BLaER1 treated with 17β-estradiol and CSF1 and Interleukin-3, amounts not matched to agents 10 nM and 100 nM (cell line): ENCODE results near the gene INAFM2.
A peak's percentile ranks its signal among the peaks of the same experiment; 100 is the strongest.

Experiments used
- H3K27ac ChIP-seq, 11 experiments: shearing (Covaris generic); formaldehyde crosslinking; 2 replicates each; pipeline ENCODE4 v1.8.1; 2022
- H3K27me3 ChIP-seq, 11 experiments: shearing (Covaris generic); formaldehyde crosslinking; 2 replicates each; pipeline ENCODE4 v1.8.1; 2022
- H3K36me3 ChIP-seq, 11 experiments: shearing (Covaris generic); formaldehyde crosslinking; 2 replicates each; pipeline ENCODE4 v1.8.1; 2022
- H3K4me1 ChIP-seq, 10 experiments: shearing (Covaris generic); formaldehyde crosslinking; 2 replicates each; pipeline ENCODE4 v1.8.1; 2022
- H3K4me2 ChIP-seq, 11 experiments: shearing (Covaris generic); formaldehyde crosslinking; 2 replicates each; pipeline ENCODE4 v1.8.1; 2022
- H3K4me3 ChIP-seq, 10 experiments: shearing (Covaris generic); formaldehyde crosslinking; 2 replicates each; pipeline ENCODE4 v1.8.1; 2022
- H3K9ac ChIP-seq, 11 experiments: shearing (Covaris generic); formaldehyde crosslinking; 2 replicates each; pipeline ENCODE4 v1.8.1; 2022
- H3K9me3 ChIP-seq, 11 experiments: shearing (Covaris generic); formaldehyde crosslinking; replicated peaks in 1 of 11; 2 replicates each; pipeline ENCODE4 v1.8.1; 2022
- H4K20me1 ChIP-seq, 11 experiments: shearing (Covaris generic); formaldehyde crosslinking; 2 replicates each; pipeline ENCODE4 v1.8.1; 2022
- Cebpa-rat ChIP-seq, 11 experiments: shearing (Covaris generic); IDR thresholded peaks; 2 replicates each; pipeline ENCODE4 v1.8.1; 2022

Gene INAFM2

DNA sequence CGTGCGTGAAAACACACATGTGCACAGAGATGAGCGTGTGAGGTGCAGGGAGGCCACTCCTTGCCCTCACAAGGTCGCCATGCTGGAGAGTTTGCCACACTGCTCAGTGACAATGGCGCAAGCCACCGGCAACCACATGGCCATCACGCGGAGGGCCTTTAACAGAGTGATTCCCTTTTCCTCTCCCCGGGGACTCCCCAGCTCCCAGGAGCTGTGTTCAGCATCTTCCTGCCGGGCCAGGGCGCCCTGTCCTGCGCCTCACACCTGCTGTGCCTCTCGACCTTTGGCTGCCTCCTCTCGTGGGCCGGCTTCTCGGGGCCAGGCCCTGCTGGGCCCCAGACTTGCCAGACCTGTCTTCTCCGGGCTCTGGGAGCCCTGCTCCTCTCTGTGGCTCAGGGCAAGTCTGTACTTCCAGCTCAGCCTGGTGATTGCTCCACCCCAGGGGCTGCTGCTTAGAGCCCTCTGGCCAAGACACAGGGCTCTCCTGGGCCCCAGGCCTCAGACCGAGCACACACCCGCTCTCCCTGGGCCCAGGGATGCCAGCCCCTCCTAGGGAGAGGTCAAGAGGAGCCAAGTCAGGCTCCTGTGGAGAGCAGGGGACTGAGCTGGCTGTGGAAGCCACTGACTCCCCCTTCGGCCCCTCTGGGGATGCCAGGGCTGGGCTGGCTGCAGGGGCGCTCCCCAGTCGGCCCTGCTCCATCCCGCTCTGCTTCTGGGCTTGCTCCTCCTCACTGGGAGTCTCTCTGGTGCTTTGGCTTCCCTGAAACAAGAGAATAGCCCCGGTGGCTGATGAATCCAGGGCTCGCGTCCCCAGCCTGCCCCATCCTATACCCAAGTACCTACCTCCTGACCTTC, 11.7 kb downstream of the INAFM2 start:
- Histone ChIP-seq H3K9me3 (no peaks in the 10 kb centered on the region), H3K27ac (peak overlapping the region; percentile 60 to 90 (median 80)), H3K4me2 (peak overlapping the region; percentile 82 to 98 (median 95)), H3K27me3 (no peaks in the 10 kb centered on the region), H3K4me1 (peaks cover 98 to 100% (median 100%) of the 10 kb centered on the region in 10 experiments), H3K36me3 (peaks cover 0 to 33% (median 0%) of the 10 kb centered on the region in 11 experiments; a peak in 4 of 22 replicates), H4K20me1 (no peaks in the 10 kb centered on the region), H3K9ac (peak overlapping the region; percentile 52 to 80 (median 69); a peak in 21 of 22 replicates), H3K4me3 (peak overlapping the region in 2 of 10 experiments; percentile 6 to 43; a peak in 5 of 20 replicates)
- TF ChIP-seq Cebpa-rat (IDR thresholded peaks at IDR 0.05) = no peak; a peak in 1 of 22 replicates

GRCh38 chr15:40335938-40336743, 12.6 kb downstream of the INAFM2 start:
- Histone ChIP-seq H3K4me3 (peak overlapping the region in 8 of 10 experiments; percentile 1 to 49 (median 31); a peak in 12 of 20 replicates), H3K27me3 (no peaks in the 10 kb centered on the region), H3K27ac (peak overlapping the region in 9 of 11 experiments; percentile 63 to 90 (median 80); a peak in 11 of 22 replicates), H3K9me3 (no peaks in the 10 kb centered on the region), H4K20me1 (no peaks in the 10 kb centered on the region), H3K36me3 (peaks cover 0 to 28% (median 0%) of the 10 kb centered on the region in 11 experiments; a peak in 4 of 22 replicates), H3K4me1 (peaks cover 98 to 100% (median 100%) of the 10 kb centered on the region in 10 experiments), H3K9ac (peak overlapping the region in 10 of 11 experiments; percentile 11 to 71 (median 62); a peak in 11 of 22 replicates), H3K4me2 (peak overlapping the region; percentile 82 to 98 (median 95))
- no peak for TF ChIP-seq Cebpa-rat (IDR thresholded peaks at IDR 0.05)

DNA sequence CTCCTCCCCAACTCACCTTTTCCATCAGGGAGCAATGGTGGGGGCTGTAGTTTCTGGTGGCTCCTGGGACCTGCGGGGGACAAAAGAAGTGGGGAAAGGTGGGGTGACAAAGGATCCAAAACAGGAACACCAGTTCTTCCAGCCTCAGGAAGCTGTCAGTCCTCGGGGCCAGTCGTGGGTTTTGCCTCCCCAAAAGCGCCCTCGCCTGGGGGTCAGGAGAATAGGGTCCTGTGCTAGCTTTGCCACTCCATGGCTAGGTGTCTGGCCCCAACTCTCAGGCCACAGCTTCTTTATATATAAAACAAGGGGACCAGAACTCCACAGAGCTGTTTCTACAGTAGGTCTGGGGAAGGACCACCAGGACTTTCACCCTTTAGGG, 13.2 kb downstream of the INAFM2 start:
- H3K36me3 ChIP-seq = peaks cover 0 to 23% (median 0%) of the 10 kb centered on the region in 11 experiments; a peak in 4 of 22 replicates
- H3K4me2 ChIP-seq = peak overlapping the region; percentile 82 to 98 (median 95)
- H3K9ac ChIP-seq = peak overlapping the region in 10 of 11 experiments; percentile 6 to 71 (median 45); a peak in 11 of 22 replicates
- peaks cover 95 to 100% (median 100%) of the 10 kb centered on the region in 10 experiments for H3K4me1 ChIP-seq
- H3K27me3 ChIP-seq = no peaks in the 10 kb centered on the region
- H3K27ac ChIP-seq = peak overlapping the region in 5 of 11 experiments; percentile 10 to 86 (median 19); a peak in 4 of 22 replicates
- no peaks in the 10 kb centered on the region for H3K9me3 ChIP-seq
- no peaks in the 10 kb centered on the region for H4K20me1 ChIP-seq
- no peak for TF ChIP-seq Cebpa-rat (IDR thresholded peaks at IDR 0.05)
- H3K4me3 ChIP-seq = peak overlapping the region in 8 of 10 experiments; percentile 1 to 49 (median 31); a peak in 12 of 20 replicates

DNA sequence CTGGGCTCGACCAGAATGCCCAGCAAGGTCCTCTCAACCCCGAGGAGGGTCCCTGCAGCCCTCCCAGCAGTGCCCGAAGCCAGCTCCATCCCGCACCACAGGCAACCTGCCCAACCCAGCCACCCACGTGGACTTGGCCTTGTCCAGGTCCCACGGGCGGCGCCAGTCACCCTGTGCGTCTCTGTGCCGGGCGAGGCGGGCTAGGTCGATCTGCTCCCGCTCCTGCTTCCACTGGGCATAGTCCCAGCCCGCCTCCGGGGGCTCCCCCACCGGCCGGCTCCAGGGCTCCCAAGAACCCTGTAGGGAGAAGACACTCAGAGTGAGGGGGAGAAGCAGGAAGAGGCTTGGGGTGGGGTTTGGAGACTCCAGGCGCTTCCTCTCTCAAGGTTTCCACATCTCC, 14.1 kb downstream of the INAFM2 start:
- peaks cover 87 to 99% (median 96%) of the 10 kb centered on the region in 10 experiments for H3K4me1 ChIP-seq
- peak overlapping the region in 3 of 11 experiments; percentile 11 to 45 (median 19); a peak in 3 of 22 replicates for H3K27ac ChIP-seq

GRCh38 chr15:40338041-40338657, 14.7 kb downstream of the INAFM2 start:
- no peaks in the 10 kb centered on the region for H4K20me1 ChIP-seq
- no peak overlapping the region; a peak in 1 of 22 replicates for H3K27ac ChIP-seq
- H3K27me3 ChIP-seq = no peaks in the 10 kb centered on the region
- H3K36me3 ChIP-seq = peaks cover 0 to 18% (median 0%) of the 10 kb centered on the region in 11 experiments; a peak in 1 of 22 replicates
- TF ChIP-seq Cebpa-rat (IDR thresholded peaks at IDR 0.05) = no peak
- H3K4me1 ChIP-seq = peaks cover 86 to 99% (median 96%) of the 10 kb centered on the region in 10 experiments
- H3K9ac ChIP-seq = peak overlapping the region in 9 of 11 experiments; percentile 8 to 89 (median 77); a peak in 12 of 22 replicates
- H3K4me2 ChIP-seq = peak overlapping the region; percentile 82 to 98 (median 95)
- no peaks in the 10 kb centered on the region for H3K9me3 ChIP-seq
- H3K4me3 ChIP-seq = peak overlapping the region in 5 of 10 experiments; percentile 30 to 61 (median 59); a peak in 7 of 20 replicates

More for the DNA sequence above, 14.1 kb downstream of the INAFM2 start:
- Histone ChIP-seq H3K4me3 (peak overlapping the region in 5 of 10 experiments; percentile 24 to 49 (median 30); a peak in 7 of 20 replicates), H3K4me2 (peak overlapping the region; percentile 82 to 98 (median 95)), H3K9me3 (no peaks in the 10 kb centered on the region), H3K9ac (peak overlapping the region in 9 of 11 experiments; percentile 5 to 71 (median 43); a peak in 9 of 22 replicates), H3K36me3 (peaks cover 0 to 18% (median 0%) of the 10 kb centered on the region in 11 experiments; a peak in 1 of 22 replicates), H3K27me3 (no peaks in the 10 kb centered on the region), H4K20me1 (no peaks in the 10 kb centered on the region)
- TF ChIP-seq Cebpa-rat (IDR thresholded peaks at IDR 0.05) = no peak

DNA sequence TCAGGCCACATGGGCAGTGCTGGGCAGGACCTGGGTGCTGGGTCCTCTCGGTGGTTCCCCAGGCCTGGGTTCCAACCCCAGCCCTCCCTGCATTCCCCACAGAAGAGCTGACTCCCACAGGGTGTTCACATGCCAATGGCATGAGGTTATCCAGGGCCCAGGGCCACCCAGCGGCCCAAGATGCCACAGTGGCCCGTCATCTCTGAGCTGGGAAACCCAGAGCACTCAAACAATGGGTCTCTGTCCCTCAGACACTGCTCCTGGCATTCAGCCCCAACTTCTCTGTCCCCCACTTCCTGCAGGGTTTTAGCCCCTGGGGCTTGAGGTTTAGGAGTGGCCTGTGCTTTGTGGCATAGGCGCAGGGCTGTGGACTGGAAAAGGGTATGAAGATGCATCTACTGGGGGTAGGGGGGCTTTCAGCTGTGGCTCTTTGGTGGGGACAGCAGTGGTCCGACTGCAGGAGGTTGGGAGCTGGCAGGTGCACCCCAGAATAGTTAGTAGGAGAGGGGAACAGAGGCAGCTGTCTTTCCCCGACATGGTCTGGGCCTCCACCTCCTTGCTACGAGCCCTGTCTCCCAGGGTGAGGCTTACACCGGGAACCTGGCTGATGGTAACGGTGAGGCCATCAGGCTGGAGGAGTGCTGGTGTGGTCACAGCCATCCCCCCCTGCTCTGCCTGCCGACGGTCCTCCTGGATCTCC, 15.6 kb downstream of the INAFM2 start:
- Histone ChIP-seq H3K27me3 (no peaks in the 10 kb centered on the region), H4K20me1 (no peaks in the 10 kb centered on the region), H3K36me3 (peaks cover 0 to 18% (median 0%) of the 10 kb centered on the region in 11 experiments; a peak in 1 of 22 replicates), H3K4me1 (peaks cover 86 to 99% (median 97%) of the 10 kb centered on the region in 10 experiments), H3K27ac (peak overlapping the region in 4 of 11 experiments; percentile 64 to 92 (median 77); a peak in 4 of 22 replicates), H3K9me3 (no peaks in the 10 kb centered on the region), H3K4me2 (peak overlapping the region; percentile 82 to 98 (median 95)), H3K9ac (peak overlapping the region; percentile 61 to 89 (median 76); a peak in 20 of 22 replicates), H3K4me3 (peak overlapping the region in 5 of 10 experiments; percentile 56 to 64 (median 60); a peak in 8 of 20 replicates)
- TF ChIP-seq Cebpa-rat (IDR thresholded peaks at IDR 0.05) = no peak

GRCh38 chr15:40339621-40339945, 16.1 kb downstream of the INAFM2 start:
- Histone ChIP-seq H3K4me3 (peak overlapping the region in 6 of 10 experiments; percentile 32 to 64 (median 60); a peak in 12 of 20 replicates), H3K27ac (peak overlapping the region in 10 of 11 experiments; percentile 64 to 92 (median 77); a peak in 18 of 22 replicates), H3K9ac (peak overlapping the region; percentile 61 to 89 (median 76); a peak in 21 of 22 replicates), H3K4me2 (peak overlapping the region; percentile 82 to 98 (median 95)), H3K4me1 (peaks cover 86 to 100% (median 97%) of the 10 kb centered on the region in 10 experiments), H3K9me3 (no peaks in the 10 kb centered on the region), H3K36me3 (peaks cover 0 to 18% (median 0%) of the 10 kb centered on the region in 11 experiments; a peak in 1 of 22 replicates), H4K20me1 (no peaks in the 10 kb centered on the region), H3K27me3 (no peaks in the 10 kb centered on the region)
- TF ChIP-seq Cebpa-rat (IDR thresholded peaks at IDR 0.05) = no peak
